Adrenal gland (tissue), 5 donors: ENCODE results near the gene WFS1.
A peak's percentile ranks its signal among the peaks of the same experiment; 100 is the strongest.

Experiments
- POLR2A ChIP-seq, 2 donors: fragments of 450-650 bp; IDR thresholded peaks; one replicate each; pipeline ENCODE4 v1.6.1; 2017; ENCODE audit warnings: antibody characterized with exemption in 2 of 2, mild to moderate bottlenecking in 2 of 2, moderate library complexity in 1 of 2
- TF ChIP-seq, protein P1 (sequence below), 6 experiments: fragments of 450-650 bp in 4 of 6; fragments of 200-600 bp in 2 of 6; sonication (generic) in 1 of 6; IDR thresholded peaks; 1 replicate in 5 of 6; 2 replicates in 1 of 6; pipeline versions ENCODE4 v1.5.1 to v1.8.0; 2016 to 2021; ENCODE audit warnings: antibody characterized with exemption in 6 of 6, mild to moderate bottlenecking in 2 of 6, moderate library complexity in 1 of 6
- donor health status: DM: no; HTN: no; CAD: no.

DNA sequence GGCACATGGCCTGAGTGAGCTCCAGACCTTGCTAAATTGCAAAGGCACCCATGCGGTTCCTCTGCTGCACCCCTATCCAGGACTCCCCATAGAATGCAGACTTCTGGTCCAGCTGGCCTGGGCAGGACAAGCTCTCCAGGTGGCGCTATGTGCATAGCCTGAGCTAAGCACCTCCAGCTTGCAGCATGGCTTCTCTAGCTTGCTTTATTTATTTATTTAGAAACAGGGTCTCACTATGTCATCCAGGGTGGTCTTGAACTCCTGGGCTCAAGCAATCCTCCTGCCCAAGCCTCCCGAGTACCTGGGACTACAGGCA lies 5.5 kb upstream of the WFS1 start:
- TF ChIP-seq, protein P1, sequence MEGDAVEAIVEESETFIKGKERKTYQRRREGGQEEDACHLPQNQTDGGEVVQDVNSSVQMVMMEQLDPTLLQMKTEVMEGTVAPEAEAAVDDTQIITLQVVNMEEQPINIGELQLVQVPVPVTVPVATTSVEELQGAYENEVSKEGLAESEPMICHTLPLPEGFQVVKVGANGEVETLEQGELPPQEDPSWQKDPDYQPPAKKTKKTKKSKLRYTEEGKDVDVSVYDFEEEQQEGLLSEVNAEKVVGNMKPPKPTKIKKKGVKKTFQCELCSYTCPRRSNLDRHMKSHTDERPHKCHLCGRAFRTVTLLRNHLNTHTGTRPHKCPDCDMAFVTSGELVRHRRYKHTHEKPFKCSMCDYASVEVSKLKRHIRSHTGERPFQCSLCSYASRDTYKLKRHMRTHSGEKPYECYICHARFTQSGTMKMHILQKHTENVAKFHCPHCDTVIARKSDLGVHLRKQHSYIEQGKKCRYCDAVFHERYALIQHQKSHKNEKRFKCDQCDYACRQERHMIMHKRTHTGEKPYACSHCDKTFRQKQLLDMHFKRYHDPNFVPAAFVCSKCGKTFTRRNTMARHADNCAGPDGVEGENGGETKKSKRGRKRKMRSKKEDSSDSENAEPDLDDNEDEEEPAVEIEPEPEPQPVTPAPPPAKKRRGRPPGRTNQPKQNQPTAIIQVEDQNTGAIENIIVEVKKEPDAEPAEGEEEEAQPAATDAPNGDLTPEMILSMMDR (IDR thresholded peaks at IDR 0.05), result peak; percentile 19 to 62 (median 55)
- TF ChIP-seq POLR2A (IDR thresholded peaks at IDR 0.05), result no peak
